GM12878 (cell line): ENCODE measurements around the gene PPP5C. TPM values are rescaled to one million over a fixed set of nuclear protein-coding genes. Genes with fewer than 3 reads are reported as not detected.

Experiments used
- ATF7 ChIP-seq: fragments of 450-650 bp; IDR thresholded peaks from 2 replicates; pipeline ENCODE4 v1.6.1; 2016; ENCODE audit warnings: low read depth, mild to moderate bottlenecking
- CEBPZ ChIP-seq: fragments of 150-350 bp; IDR thresholded peaks from 2 replicates; pipeline ENCODE4 v1.6.1; 2016; ENCODE audit warnings: low read depth, low read length
- CHD4 ChIP-seq: fragments of 200-600 bp; sonication (generic); IDR thresholded peaks from 2 replicates; pipeline ENCODE4 v1.6.1; 2016; ENCODE audit warnings: mild to moderate bottlenecking
- DPF2 ChIP-seq: fragments of 450-650 bp; IDR thresholded peaks from 2 replicates; pipeline ENCODE4 v1.6.1; 2017; ENCODE audit warnings: mild to moderate bottlenecking
- KDM1A ChIP-seq: fragments of 200-600 bp; sonication (generic); IDR thresholded peaks from 2 replicates; pipeline ENCODE4 v1.6.1; 2016; ENCODE audit warnings: borderline replicate concordance
- NFIC ChIP-seq: IDR thresholded peaks from 2 replicates; pipeline ENCODE4 v1.6.1; 2012; ENCODE audit warnings: low read depth, mild to moderate bottlenecking, inconsistent platforms, low read length, moderate library complexity
- NRF1 ChIP-seq: conservative IDR thresholded peaks from 2 replicates; pipeline ENCODE4 v1.6.1; 2011; ENCODE audit warnings: mild to moderate bottlenecking, low read depth, low read length, improper control_type of control experiment
- RCOR1 ChIP-seq: conservative IDR thresholded peaks from 2 replicates; pipeline ENCODE4 v1.6.1; 2012; ENCODE audit warnings: low read depth, low read length, improper control_type of control experiment
- TBL1XR1 ChIP-seq: IDR thresholded peaks from 2 replicates; pipeline ENCODE4 v1.6.1; 2012; ENCODE audit warnings: low read depth, low read length, improper control_type of control experiment
- TCF3 ChIP-seq: IDR thresholded peaks from 2 replicates; pipeline ENCODE4 v1.6.1; 2012; ENCODE audit warnings: low read depth, mild to moderate bottlenecking, low read length, borderline replicate concordance; ENCODE audit not compliant: insufficient read depth
- ZNF24 ChIP-seq: fragments of 450-650 bp; IDR thresholded peaks from 2 replicates; pipeline ENCODE4 v1.6.1; 2017; ENCODE audit warnings: antibody characterized with exemption, mild to moderate bottlenecking
- polyA plus RNA-seq, 11 experiments: library from polyadenylated mRNA; depleted of rRNA in 4 of 11; unstranded in 6 of 11; stranded (reverse) in 5 of 11; fragments of >200 nt; fragmentation: Nextera tagmentation in 4 of 11; fragmentation: Illumina TruSeq in 1 of 11; extraction: Ambion mirVana in 4 of 11; extraction: Trizol in 1 of 11; gene quantifications; 1 replicate in 1 of 11; 2 replicates in 10 of 11; pipeline versions ENCODE4 v1.2.1 to v1.2.3, GENCODE V29; 2011 to 2016; ENCODE audit warnings: inconsistent platforms in 2 of 11, missing spikeins in 2 of 11, low read depth in 1 of 11
- total RNA-seq, 4 experiments: library from RNA; depleted of rRNA in 3 of 4; stranded (reverse); fragments of >200 nt in 3 of 4; fragmentation: Illumina TruSeq in 1 of 4; extraction: Trizol in 1 of 4; gene quantifications; 2 replicates each; pipeline versions ENCODE4 v1.2.1 to v1.2.3, GENCODE V29; 2013 to 2021

The PPP5C gene
- total and polyA plus RNA-seq, 10 of the 15 experiments (the other 5 are each of a cell fraction or from before 2014, with no cell fraction given): 1.1 to 154 (median 94.5) TPM

GRCh38 chr19:46350029-46350757, 3.3 kb downstream of the PPP5C start (continued):
- no peak; the same call in 1 of the 2 replicates for TF ChIP-seq ZNF24
- no peak for TF ChIP-seq TBL1XR1
- no peak for TF ChIP-seq CHD4
- TF ChIP-seq RCOR1: no peak
- no peak for TF ChIP-seq TCF3
- TF ChIP-seq KDM1A: no peak
- no peak for TF ChIP-seq ATF7
- TF ChIP-seq CEBPZ: no peak
- no peak for TF ChIP-seq NRF1
- TF ChIP-seq NFIC: no peak
- TF ChIP-seq DPF2: 0 out of 2 replicates have a peak, but pooled peaks have one; percentile 23
